ENCODE data around the gene HOXA1. TPM values are rescaled to one million over a fixed set of nuclear protein-coding genes. Genes with fewer than 3 reads are reported as not detected.
"Not testable (repeated sequence)": the region's sequence is repeated elsewhere in the genome, so short reads cannot be mapped to it uniquely, and the experiment has no call there.

HOXA1 gene
- total RNA-seq, 2 experiments from 2014 or later, result 0.12 to 0.14 TPM

- POLR2A ChIA-PET, result no interaction called here
- CTCF ChIA-PET, result interaction anchor here (0.6 kb wide), 1 partner anchor 143 kb away, joined by 4 read pairs; no protein-coding TSS in a partner anchor
- Mint-ChIP-seq H3K4me3 (no peak overlapping the region), H3K4me1 (no peaks in the 10 kb centered on the region), H3K9me3 (ENCODE audit: low read depth) (no peaks in the 10 kb centered on the region), H3K27me3 (peaks cover 4% of the 10 kb centered on the region), H3K27ac (no peak overlapping the region), H3K36me3 (ENCODE audit: low read depth) (no peaks in the 10 kb centered on the region)
- DNase-seq (no peak), ATAC-seq (no peak)
- intact Hi-C loops (cut with DNase I, micrococcal nuclease), result no loop called here
Observed at GRCh38 chr7:27068259-27068658, 27.5 kb downstream of the HOXA1 start.

GRCh38 chr7:27066148-27066547 lies 29.7 kb downstream of the HOXA1 start:
- Mint-ChIP-seq H3K36me3 (ENCODE audit: low read depth) (no peaks in the 10 kb centered on the region), H3K27ac (no peak overlapping the region), H3K4me3 (no peak overlapping the region), H3K27me3 (peaks cover 4% of the 10 kb centered on the region), H3K9me3 (ENCODE audit: low read depth) (no peaks in the 10 kb centered on the region), H3K4me1 (no peaks in the 10 kb centered on the region)
- ChIA-PET POLR2A (no interaction called here), CTCF (interaction anchor here (0.6 to 0.7 kb wide), 2 partner anchors 282 to 1520 kb away, joined by 3 read pairs; no protein-coding TSS in a partner anchor)
- ATAC-seq (no peak), DNase-seq (no peak)
- intact Hi-C loops (cut with DNase I, micrococcal nuclease), result no loop called here

- DNase-seq, result no peak
Observed at GRCh38 chr7:27065709-27066108, 30.1 kb downstream of the HOXA1 start.

GRCh38 chr7:27064661-27065060 lies 31.1 kb downstream of the HOXA1 start:
- Mint-ChIP-seq H3K4me3 (no peak overlapping the region), H3K36me3 (ENCODE audit: low read depth) (no peaks in the 10 kb centered on the region), H3K27ac (no peak overlapping the region), H3K9me3 (ENCODE audit: low read depth) (no peaks in the 10 kb centered on the region), H3K4me1 (no peaks in the 10 kb centered on the region), H3K27me3 (peaks cover 8% of the 10 kb centered on the region)
- intact Hi-C loops (cut with DNase I, micrococcal nuclease), result no loop called here
- ATAC-seq (no peak), DNase-seq (no peak)
- POLR2A ChIA-PET, result interaction anchor here (0.6 kb wide), 1 partner anchor 232 kb away, joined by 5 read pairs; no protein-coding TSS in a partner anchor
- CTCF ChIA-PET, result no interaction called here

More at GRCh38 chr7:27065709-27066108, 30.1 kb downstream of the HOXA1 start:
- no peaks in the 10 kb centered on the region for H3K4me1 Mint-ChIP-seq
- no peak overlapping the region for H3K27ac Mint-ChIP-seq
- H3K4me3 Mint-ChIP-seq, result no peak overlapping the region
- ATAC-seq, result no peak
- peaks cover 4% of the 10 kb centered on the region for H3K27me3 Mint-ChIP-seq
- intact Hi-C loops (cut with DNase I, micrococcal nuclease), result no loop called here
- ChIA-PET POLR2A (no interaction called here), CTCF (interaction anchor here (0.5 to 0.7 kb wide), 4 partner anchors 9 to 1520 kb away, joined by 3 read pairs; no protein-coding TSS in a partner anchor)
- H3K36me3 Mint-ChIP-seq (ENCODE audit: low read depth), result no peaks in the 10 kb centered on the region
- H3K9me3 Mint-ChIP-seq (ENCODE audit: low read depth), result no peaks in the 10 kb centered on the region

GRCh38 chr7:27064159-27064558 lies 31.6 kb downstream of the HOXA1 start:
- ATAC-seq (no peak), DNase-seq (no peak)
- POLR2A ChIA-PET, result interaction anchor here (0.6 kb wide), 1 partner anchor 232 kb away, joined by 5 read pairs; no protein-coding TSS in a partner anchor
- intact Hi-C loops (cut with DNase I, micrococcal nuclease), result no loop called here
- Mint-ChIP-seq H3K9me3 (ENCODE audit: low read depth) (no peaks in the 10 kb centered on the region), H3K27me3 (peaks cover 8% of the 10 kb centered on the region), H3K4me1 (no peaks in the 10 kb centered on the region), H3K4me3 (no peak overlapping the region), H3K27ac (no peak overlapping the region), H3K36me3 (ENCODE audit: low read depth) (no peaks in the 10 kb centered on the region)
- CTCF ChIA-PET, result no interaction called here

- no peak for DNase-seq
- POLR2A ChIA-PET, result no interaction called here
- no peaks in the 10 kb centered on the region for H3K9me3 Mint-ChIP-seq (ENCODE audit: low read depth)
- intact Hi-C loops (cut with DNase I, micrococcal nuclease), result no loop called here
- H3K4me1 Mint-ChIP-seq, result no peaks in the 10 kb centered on the region
- no peak for ATAC-seq
- CTCF ChIA-PET, result interaction anchor here (0.6 kb wide), 1 partner anchor 366 kb away, joined by 3 read pairs; no protein-coding TSS in a partner anchor
- H3K4me3 Mint-ChIP-seq, result no peak overlapping the region
- H3K36me3 Mint-ChIP-seq (ENCODE audit: low read depth), result no peaks in the 10 kb centered on the region
- H3K27me3 Mint-ChIP-seq, result peaks cover 11% of the 10 kb centered on the region
- H3K27ac Mint-ChIP-seq, result no peak overlapping the region
Observed at GRCh38 chr7:27062946-27063345, 32.9 kb downstream of the HOXA1 start.

GRCh38 chr7:27053153-27053552 lies 42.6 kb downstream of the HOXA1 start:
- Mint-ChIP-seq H3K27me3 (peaks cover 5% of the 10 kb centered on the region), H3K4me1 (no peaks in the 10 kb centered on the region), H3K36me3 (ENCODE audit: low read depth) (no peaks in the 10 kb centered on the region), H3K9me3 (ENCODE audit: low read depth) (no peaks in the 10 kb centered on the region), H3K4me3 (no peak overlapping the region), H3K27ac (no peak overlapping the region)
- CTCF ChIA-PET, result interaction anchor here (0.7 kb wide), 1 partner anchor 1787 kb away, joined by 3 read pairs; no protein-coding TSS in a partner anchor
- POLR2A ChIA-PET, result no interaction called here
- intact Hi-C loops (cut with DNase I, micrococcal nuclease), result no loop called here
- DNase-seq (no peak), ATAC-seq (no peak)

- CTCF ChIA-PET, result interaction anchor here (0.6 kb wide), 1 partner anchor 31 kb away, joined by 3 read pairs; no protein-coding TSS in a partner anchor
- DNase-seq, result no peak
- H3K4me3 Mint-ChIP-seq, result no peak overlapping the region
Observed at GRCh38 chr7:27051451-27051850, 44.3 kb downstream of the HOXA1 start.

GRCh38 chr7:27048438-27048837 lies 47.4 kb downstream of the HOXA1 start:
- Mint-ChIP-seq H3K4me1 (no peaks in the 10 kb centered on the region), H3K36me3 (ENCODE audit: low read depth) (no peaks in the 10 kb centered on the region), H3K4me3 (no peak overlapping the region), H3K9me3 (ENCODE audit: low read depth) (no peaks in the 10 kb centered on the region), H3K27ac (no peak overlapping the region), H3K27me3 (no peaks in the 10 kb centered on the region)
- intact Hi-C loops (cut with DNase I, micrococcal nuclease), result no loop called here
- CTCF ChIA-PET, result no interaction called here
- POLR2A ChIA-PET, result no interaction called here
- DNase-seq (no peak), ATAC-seq (no peak)

More at GRCh38 chr7:27051451-27051850, 44.3 kb downstream of the HOXA1 start:
- Mint-ChIP-seq H3K9me3 (ENCODE audit: low read depth) (no peaks in the 10 kb centered on the region), H3K27ac (no peak overlapping the region), H3K4me1 (no peaks in the 10 kb centered on the region), H3K27me3 (no peaks in the 10 kb centered on the region), H3K36me3 (ENCODE audit: low read depth) (no peaks in the 10 kb centered on the region)
- ATAC-seq, result no peak
- intact Hi-C loops (cut with DNase I, micrococcal nuclease), result no loop called here
- POLR2A ChIA-PET, result no interaction called here

GRCh38 chr7:27046854-27047549 lies 48.8 kb downstream of the HOXA1 start:
- Mint-ChIP-seq H3K4me3 (no peak overlapping the region), H3K36me3 (ENCODE audit: low read depth) (no peaks in the 10 kb centered on the region), H3K9me3 (ENCODE audit: low read depth) (no peaks in the 10 kb centered on the region), H3K4me1 (no peaks in the 10 kb centered on the region), H3K27ac (no peak overlapping the region), H3K27me3 (peaks cover 5% of the 10 kb centered on the region)
- POLR2A ChIA-PET, result no interaction called here
- CTCF ChIA-PET, result no interaction called here
- DNase-seq (no peak), ATAC-seq (no peak)
- intact Hi-C loops (cut with DNase I, micrococcal nuclease), result no loop called here

GRCh38 chr7:27045972-27046371 lies 49.8 kb downstream of the HOXA1 start:
- DNase-seq; POLR2A ChIA-PET; ATAC-seq; H3K4me1 Mint-ChIP-seq; intact Hi-C loops (cut with DNase I, micrococcal nuclease); H3K36me3 Mint-ChIP-seq (ENCODE audit: low read depth); H3K27me3 Mint-ChIP-seq; CTCF ChIA-PET; H3K4me3 Mint-ChIP-seq; H3K9me3 Mint-ChIP-seq (ENCODE audit: low read depth); H3K27ac Mint-ChIP-seq: not testable (repeated sequence)

- H3K27me3 Mint-ChIP-seq; H3K9me3 Mint-ChIP-seq (ENCODE audit: low read depth); H3K27ac Mint-ChIP-seq; CTCF ChIA-PET; H3K4me1 Mint-ChIP-seq; ATAC-seq; DNase-seq; H3K36me3 Mint-ChIP-seq (ENCODE audit: low read depth); H3K4me3 Mint-ChIP-seq; intact Hi-C loops (cut with DNase I, micrococcal nuclease); POLR2A ChIA-PET: not testable (repeated sequence)
Observed at GRCh38 chr7:27045066-27045465, 50.7 kb downstream of the HOXA1 start.

All from activated CD4-positive, alpha-beta T cell treated with anti-CD3 and anti-CD28 coated beads for 36 hours (primary cell).